ENCODE results near the gene PHACTR1. TPM values are rescaled to one million over a fixed set of nuclear protein-coding genes. Genes with fewer than 3 reads are reported as not detected.
A peak's percentile ranks its signal among the peaks of the same experiment; 100 is the strongest.

The PHACTR1 gene
- total RNA-seq, 4 donors from 2014 or later = 1.5 to 3.6 (median 2.5) TPM

DNA sequence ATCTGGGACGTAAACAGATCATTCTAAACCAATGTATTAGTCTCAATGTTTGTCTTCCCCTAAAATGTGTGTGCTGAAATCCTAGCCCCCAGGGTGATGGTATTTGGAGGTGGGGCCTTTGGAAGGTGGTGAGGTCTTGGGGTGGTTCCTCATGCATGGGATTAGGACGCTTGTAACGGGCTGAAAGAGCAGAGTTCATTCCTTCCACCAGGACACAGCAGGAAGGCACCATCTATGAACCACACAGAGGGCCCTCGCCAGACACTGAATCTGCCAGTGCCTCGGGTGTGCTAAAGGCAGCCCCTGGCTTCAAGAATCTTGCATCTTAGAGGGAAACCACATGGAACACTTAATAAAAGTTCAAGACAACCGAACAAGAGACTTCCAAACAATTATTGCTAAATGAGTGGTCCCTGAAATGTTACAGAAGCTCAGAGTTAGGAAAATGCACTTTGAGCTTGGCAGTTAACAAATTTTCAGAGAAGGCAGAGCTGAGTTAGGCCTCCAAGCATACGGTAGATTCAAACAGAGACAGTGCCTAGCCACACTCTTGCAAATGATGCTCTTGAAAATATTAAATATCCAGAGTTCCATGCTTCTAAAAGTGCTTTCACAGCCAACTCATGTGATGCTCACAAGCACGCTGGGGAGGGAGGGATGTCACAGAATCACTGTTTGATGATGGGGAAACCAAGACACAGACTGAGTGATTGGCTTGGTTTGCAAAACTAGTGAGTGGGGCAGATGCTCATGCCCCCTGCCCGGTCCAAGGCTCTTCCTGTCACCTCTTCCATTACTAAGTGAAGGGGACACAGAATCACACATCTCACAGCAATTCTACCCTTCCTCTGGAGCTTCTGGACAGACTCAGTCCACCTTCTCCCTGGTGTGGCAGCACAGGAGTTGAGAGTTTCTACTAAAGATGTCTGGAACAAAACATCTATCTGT is 584.4 kb downstream of the PHACTR1 start:
- TF ChIP-seq, protein P1, sequence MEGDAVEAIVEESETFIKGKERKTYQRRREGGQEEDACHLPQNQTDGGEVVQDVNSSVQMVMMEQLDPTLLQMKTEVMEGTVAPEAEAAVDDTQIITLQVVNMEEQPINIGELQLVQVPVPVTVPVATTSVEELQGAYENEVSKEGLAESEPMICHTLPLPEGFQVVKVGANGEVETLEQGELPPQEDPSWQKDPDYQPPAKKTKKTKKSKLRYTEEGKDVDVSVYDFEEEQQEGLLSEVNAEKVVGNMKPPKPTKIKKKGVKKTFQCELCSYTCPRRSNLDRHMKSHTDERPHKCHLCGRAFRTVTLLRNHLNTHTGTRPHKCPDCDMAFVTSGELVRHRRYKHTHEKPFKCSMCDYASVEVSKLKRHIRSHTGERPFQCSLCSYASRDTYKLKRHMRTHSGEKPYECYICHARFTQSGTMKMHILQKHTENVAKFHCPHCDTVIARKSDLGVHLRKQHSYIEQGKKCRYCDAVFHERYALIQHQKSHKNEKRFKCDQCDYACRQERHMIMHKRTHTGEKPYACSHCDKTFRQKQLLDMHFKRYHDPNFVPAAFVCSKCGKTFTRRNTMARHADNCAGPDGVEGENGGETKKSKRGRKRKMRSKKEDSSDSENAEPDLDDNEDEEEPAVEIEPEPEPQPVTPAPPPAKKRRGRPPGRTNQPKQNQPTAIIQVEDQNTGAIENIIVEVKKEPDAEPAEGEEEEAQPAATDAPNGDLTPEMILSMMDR (IDR thresholded peaks at IDR 0.05) = no peak
- no peak for TF ChIP-seq POLR2A (IDR thresholded peaks at IDR 0.05)
- WGBS, 2 donors = 73 to 87% methylated on average over 9 of the region's 9 CpGs
- no peak overlapping the region for H3K4me3 ChIP-seq (ENCODE audit: low read depth, poor library complexity, severe bottlenecking)
- no peak for DNase-seq (ENCODE audit: low spot score in 2 of 2)
- intact Hi-C loops (cut with DNase I; ENCODE audit: low total_unique reads) = no loop called here

DNA sequence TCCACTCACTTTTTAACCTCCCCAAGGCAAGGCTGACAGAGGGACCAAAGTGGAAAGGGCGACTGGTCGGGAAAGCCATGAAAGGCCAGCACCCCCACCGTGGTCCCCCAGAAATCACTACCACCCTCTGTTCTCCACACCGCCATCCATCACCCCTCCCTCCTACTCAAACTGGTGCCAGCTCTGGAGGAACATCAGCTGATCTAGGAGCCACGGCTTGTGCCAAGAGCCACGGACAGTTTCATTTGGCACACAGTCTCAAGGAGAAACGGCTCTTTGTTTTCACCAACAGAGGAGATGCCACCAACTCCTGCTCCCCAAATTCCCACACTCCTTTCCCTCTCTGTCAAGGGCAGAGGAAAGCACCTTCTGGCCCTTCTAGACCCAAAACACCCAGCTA is 585.7 kb downstream of the PHACTR1 start:
- WGBS, 2 donors = 61% methylated on average over 7 of the region's 7 CpGs
- intact Hi-C loops (cut with DNase I; ENCODE audit: low total_unique reads) = no loop called here
- peak; percentile 46 to 84 for DNase-seq (ENCODE audit: low spot score in 2 of 2)
- no peak for TF ChIP-seq POLR2A (IDR thresholded peaks at IDR 0.05)
- TF ChIP-seq, protein P1 (IDR thresholded peaks at IDR 0.05) = no peak
- H3K4me3 ChIP-seq (ENCODE audit: low read depth, poor library complexity, severe bottlenecking) = no peak overlapping the region

DNA sequence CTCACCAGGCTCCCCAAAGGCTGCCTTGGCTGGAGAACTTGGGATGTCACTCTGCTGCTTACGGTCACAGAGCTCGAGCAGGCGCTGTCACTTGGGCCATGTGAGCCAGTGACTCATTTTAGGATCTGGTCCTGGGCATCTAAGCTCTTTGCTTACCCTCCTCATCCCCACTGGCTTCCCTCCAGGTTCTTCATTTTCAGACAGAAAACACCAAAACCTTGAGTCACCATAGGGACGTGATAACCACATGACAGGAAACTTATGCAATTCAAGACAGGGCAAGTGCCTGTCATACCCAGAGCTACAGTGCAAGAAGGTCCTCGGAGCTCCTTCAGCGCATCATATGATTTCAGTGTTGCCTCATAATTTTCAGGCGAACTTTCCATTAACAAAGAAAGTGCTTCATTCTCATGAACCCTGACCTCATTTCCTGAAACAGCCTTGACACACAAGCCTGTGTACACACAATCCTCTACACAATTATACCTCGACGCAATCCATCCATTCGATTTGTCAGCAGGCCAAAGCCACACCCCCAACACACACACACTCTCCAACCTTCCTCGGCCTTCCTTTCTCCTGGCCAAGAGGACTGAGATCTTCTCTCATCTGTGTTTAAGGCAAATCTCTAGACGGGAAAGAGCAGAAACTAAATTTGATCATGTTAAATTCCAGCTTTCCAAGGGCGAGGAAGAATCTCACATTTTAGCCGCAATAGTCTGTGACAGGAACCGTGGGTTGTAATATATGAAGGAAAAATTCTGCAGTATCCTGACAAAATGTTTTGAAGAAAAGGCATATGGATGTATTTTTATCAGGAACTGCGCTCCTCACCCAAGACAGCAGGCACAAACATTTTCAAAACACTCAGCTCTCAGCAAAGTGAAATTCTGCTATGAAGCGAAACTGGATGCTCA is 586.4 kb downstream of the PHACTR1 start:
- 57 to 66% methylated on average over 17 of the region's 17 CpGs for WGBS, 2 donors
- TF ChIP-seq, protein P1 (IDR thresholded peaks at IDR 0.05) = no peak
- no peak for TF ChIP-seq POLR2A (IDR thresholded peaks at IDR 0.05)
- intact Hi-C loops (cut with DNase I; ENCODE audit: low total_unique reads) = no loop called here
- DNase-seq (ENCODE audit: low spot score in 2 of 2) = peak; percentile 89 to 93
- H3K4me3 ChIP-seq (ENCODE audit: low read depth, poor library complexity, severe bottlenecking) = no peak overlapping the region

DNA sequence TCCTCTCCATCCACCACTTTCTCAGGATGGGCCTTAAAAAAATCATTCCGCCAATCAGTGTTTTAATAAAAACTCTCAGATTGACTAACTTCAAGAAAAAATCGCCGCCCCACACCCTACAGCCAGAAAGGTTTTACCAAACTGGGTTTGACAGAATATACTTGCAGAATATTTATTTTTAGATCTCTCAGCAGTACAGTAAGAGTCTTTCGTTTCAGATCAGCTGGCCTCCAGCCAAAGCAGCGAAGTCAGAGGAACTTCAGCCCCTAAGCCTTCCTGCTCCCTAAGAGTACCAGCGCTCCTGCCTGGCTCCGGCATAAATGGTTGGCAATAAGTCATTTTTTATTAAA is 587.1 kb downstream of the PHACTR1 start:
- H3K4me3 ChIP-seq (ENCODE audit: low read depth, poor library complexity, severe bottlenecking) = no peak overlapping the region
- intact Hi-C loops (cut with DNase I; ENCODE audit: low total_unique reads) = no loop called here
- DNase-seq (ENCODE audit: low spot score in 2 of 2) = peak; percentile 43 to 94
- no peak for TF ChIP-seq POLR2A (IDR thresholded peaks at IDR 0.05)
- TF ChIP-seq, protein P1 (IDR thresholded peaks at IDR 0.05) = no peak
- 55 to 60% methylated on average over 7 of the region's 7 CpGs for WGBS, 2 donors

- TF ChIP-seq, protein P1 (IDR thresholded peaks at IDR 0.05) = no peak
- TF ChIP-seq POLR2A (IDR thresholded peaks at IDR 0.05) = no peak
- intact Hi-C loops (cut with DNase I; ENCODE audit: low total_unique reads) = no loop called here
- no peak for DNase-seq (ENCODE audit: low spot score in 2 of 2)
- H3K4me3 ChIP-seq (ENCODE audit: low read depth, poor library complexity, severe bottlenecking) = no peak overlapping the region
- 78 to 79% methylated on average over 6 of the region's 6 CpGs for WGBS, 2 donors
Measured at GRCh38 chr6:13304101-13304500, 587.5 kb downstream of the PHACTR1 start.

All from lower leg skin (tissue), 4 donors.